Posterior cingulate gyrus (tissue), 11 donors: ENCODE data around the gene EMD.
A peak's percentile ranks its signal among the peaks of the same experiment; 100 is the strongest.
"Not testable (repeated sequence)": the region's sequence is repeated elsewhere in the genome, so short reads cannot be mapped to it uniquely, and the experiment has no call there.

ENCODE experiments used
- DNase-seq, 10 donors: peaks; one replicate each; pipeline versions ENCODE4 v3.0.0 to v3.0.0-alpha.2; 2020 to 2021; ENCODE audit warnings: mixed read lengths in 3 of 10
- intact Hi-C: fragments of 100-400 bp; cut with DNase I; formaldehyde crosslinking; loops from one replicate; pipeline ENCODE4 v1.15.1; 2023

EMD gene

DNA sequence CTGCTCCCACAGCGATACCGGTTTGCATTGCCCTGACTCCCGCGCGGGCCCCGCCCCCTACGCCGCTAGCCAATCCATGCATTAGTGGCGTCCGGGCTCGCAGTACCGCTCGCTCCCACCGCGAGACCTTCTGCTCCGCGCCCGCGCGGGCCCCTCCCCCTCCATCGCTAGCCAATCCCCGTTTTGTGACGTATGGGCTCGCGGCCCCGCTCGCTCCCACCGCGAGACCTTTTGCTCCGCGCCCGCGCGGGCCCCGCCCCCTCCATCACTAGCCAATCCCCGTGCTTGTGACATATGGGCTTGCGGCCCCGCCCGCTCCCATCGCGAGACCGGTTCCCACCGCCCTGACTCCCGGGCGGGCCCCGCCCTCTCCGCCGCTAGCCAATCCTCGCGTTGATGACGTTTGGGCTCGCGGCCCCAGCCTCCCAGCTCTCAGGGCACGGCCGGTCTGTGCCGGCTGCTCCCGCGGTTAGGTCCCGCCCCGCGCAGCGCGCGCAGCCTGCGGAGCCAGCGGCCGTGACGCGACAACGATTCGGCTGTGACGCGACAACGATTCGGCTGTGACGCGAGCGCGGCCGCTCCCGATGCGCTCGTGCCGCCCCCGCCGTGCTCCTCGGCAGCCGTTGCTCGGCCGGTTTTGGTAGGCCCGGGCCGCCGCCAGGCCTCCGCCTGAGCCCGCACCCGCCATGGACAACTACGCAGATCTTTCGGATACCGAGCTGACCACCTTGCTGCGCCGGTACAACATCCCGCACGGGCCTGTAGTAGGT, at the start of gene EMD:
TSS of gene EMD (plus strand) at position 497 of the 770 bp plus-strand sequence. CDS start at position 687, 190 bp downstream.
- intact Hi-C loops = no loop called here
- peak; percentile 91 to 99 (median 96) for DNase-seq

DNA sequence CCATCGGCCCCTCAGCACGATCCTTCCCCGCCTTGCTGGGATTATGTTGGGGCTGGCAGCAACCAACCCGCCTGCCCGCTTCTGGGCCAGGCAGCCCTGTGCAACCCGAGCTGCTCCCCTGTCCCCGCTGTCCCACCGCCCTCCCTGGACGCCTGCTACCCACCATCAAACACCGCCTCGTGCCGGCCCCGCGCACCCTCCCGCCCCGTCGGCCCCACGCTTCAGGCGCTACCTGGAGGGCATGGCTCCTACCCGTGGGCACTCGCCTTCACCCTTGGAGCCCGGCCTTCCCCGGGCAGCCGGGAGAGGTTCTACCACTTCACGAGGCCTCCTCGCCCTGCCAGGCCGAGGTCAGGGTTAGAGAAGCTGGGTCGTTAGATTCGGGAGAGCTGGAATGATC, 46.5 kb upstream of the EMD start:
- DNase-seq = peak in 2 of 10 donors; percentile 78 to 79
- intact Hi-C loops = no loop called here

DNA sequence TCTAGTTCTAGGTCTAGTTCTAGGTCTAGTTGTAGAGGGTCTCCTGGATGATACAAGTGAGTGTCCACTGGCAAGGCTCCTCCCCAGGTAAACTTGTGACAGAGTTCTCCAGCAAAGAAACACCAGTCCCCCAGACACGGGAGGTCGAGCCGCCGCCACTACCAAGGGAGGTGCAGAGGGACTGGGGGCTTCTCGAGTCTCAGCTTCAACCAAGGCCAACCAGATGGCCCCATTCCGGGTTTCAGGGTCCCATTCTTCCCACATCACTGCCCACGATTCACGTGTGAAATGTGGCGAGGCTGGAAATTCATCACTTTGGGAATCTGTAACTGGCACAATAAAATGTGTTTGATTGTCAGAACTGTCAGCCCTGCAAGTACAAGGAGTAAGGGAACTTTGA, 46.0 kb upstream of the EMD start:
- intact Hi-C loops = no loop called here

DNA sequence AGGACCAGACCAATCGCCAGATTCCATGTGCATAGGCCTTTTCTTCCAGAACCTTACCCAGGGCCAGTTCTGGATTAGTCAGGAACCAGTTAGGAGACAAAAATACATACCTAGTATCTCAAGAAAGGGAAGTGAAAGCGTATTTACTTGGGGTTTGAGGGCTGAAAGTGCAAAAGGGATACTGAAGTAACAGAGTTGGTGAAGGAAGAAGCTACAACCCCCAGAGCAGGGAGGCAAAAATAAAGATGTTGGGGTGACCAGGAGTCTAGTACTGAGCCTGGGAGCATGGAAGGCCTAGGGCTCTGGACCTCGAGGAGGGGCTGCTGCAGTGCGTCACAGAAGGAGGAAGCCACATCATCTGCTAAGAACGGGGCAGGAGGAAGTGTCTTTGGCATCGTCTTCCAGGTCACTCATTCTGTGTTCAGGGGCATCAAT, 45.2 kb upstream of the EMD start:
- intact Hi-C loops = no loop called here
- DNase-seq = peak in 2 of 10 donors; percentile 10 to 33

More for the DNA sequence above, 46.0 kb upstream of the EMD start:
- DNase-seq = peak in 2 of 10 donors; percentile 52 to 59

DNA sequence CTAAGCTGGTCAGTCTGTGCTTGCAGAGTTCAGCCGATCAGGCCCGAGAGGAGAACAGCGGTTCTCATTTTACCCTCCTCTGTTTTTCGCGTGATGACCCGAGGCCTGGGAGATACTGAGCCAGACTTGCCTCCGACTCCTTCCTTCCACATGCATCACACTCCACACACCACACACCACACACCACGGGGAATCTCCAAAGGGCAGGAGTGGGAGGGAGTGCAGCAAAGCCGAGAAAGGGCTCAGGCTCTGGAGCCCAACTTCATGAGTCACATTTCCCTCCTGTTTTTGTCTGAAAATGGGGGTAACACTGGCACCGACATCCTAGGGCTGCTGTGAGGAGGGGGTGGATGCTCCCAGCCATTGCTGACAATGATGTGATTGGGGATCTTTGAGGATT, 44.6 kb upstream of the EMD start:
- peak in 2 of 10 donors; percentile 19 to 53 for DNase-seq
- intact Hi-C loops = no loop called here

DNA sequence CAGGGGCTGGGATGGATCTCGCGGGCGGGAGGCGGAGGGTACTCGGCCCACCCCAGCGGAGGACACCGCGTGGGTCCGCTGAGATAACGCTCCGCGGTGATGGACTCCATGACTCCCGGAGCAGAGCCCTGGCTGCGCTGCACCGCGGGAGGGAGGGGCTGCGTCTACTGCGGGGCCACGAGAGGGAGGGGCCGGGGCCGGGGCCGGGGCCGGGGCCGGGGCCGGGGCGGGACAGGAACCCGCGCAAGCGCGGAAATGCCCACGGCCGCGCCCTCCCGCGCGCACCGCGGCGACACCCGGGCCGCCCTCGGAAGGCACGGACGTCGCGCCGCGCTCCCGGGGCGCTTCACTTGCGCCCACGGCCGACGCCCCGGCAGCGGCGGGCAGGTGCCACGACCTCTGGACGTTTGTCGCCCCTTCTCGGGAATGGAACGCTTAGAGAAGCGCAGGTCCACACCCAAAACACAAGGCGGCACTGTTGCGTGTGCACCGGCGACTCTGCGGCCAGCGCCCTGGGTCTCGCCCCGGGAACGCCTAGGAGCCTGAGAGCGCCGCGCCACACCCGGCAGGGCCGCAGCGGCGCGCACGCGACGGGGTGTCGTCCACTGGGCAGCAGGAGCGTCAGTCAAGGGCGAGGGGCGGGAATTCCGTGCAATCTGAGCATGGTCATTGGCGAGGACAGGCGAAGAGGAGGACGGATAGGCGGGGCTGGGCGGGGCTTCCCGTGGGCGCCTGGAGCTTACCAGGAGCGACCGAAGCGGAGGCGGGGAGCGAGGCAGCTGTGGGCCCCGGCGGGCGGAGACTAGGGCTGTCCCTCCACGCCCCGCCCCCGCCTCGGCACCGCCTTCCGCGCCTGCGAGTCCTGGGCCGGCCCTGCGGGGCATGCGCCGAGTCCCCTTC, 37.4 kb upstream of the EMD start:
- intact Hi-C loops = not testable (repeated sequence)
- DNase-seq = peak in 1 of 10 donors; percentile 44

DNA sequence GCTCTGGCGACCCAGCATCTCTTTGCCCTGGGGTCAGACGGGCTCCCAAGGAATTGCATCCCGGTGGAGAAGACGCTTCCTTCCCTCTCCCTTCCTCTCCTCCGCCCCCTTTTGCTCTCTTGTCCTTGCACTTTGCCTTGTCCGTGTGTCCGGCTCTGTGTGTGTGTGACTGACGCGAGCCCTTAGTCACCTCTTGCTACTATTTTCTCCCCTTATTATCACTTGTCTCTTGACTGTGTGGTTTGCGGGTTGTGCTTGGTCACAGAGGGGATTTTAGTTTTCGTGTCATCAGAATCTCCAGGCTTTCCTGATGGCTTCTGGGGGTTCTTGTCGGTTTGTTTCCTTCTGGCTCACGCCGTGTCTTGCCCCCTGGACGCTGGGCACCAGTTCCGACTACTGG, 36.0 kb upstream of the EMD start:
- intact Hi-C loops, DNase-seq: not testable (repeated sequence)

DNA sequence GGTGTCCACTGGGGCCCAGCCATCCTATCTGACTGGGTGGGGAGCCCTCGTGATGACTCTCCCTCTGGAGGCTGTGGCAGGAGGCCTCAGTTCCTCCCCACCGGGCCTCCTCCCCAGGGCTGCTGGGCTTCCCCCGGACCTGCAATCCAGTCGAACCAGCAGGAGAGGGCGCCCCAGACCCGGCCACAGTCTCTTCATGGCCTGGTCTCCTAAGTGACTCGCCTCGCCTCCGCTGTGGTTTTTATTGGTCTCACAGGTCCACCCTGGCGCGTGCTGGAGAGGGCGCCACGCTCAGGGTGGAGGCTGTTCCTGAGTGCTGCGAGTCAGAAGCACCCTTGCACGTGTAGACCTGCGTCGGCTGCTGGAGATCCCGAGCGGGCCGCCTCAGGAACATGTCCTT, 35.5 kb upstream of the EMD start:
- DNase-seq, intact Hi-C loops: not testable (repeated sequence)

DNA sequence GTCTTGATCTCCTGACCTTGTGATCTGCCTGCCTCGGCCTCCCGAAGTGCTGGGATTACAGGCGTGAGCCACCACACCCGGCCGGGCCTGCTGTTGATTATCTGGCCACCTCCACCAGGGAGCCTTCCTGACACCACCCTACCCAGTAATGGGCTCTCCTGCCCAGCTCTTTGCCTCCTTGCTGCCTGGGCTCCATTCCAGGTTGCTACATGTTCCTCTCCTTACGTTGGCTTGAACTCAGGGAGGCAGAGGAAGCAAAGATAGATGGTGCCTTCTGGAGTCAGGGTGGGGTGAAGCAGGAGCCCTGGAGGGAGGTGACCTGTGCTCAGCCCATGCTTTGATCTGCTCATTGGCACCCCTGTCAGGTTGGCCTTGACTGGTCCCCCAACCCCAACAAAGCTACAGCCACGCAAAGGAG, 31.0 kb upstream of the EMD start:
- no peak for DNase-seq
- intact Hi-C loops = no loop called here

DNA sequence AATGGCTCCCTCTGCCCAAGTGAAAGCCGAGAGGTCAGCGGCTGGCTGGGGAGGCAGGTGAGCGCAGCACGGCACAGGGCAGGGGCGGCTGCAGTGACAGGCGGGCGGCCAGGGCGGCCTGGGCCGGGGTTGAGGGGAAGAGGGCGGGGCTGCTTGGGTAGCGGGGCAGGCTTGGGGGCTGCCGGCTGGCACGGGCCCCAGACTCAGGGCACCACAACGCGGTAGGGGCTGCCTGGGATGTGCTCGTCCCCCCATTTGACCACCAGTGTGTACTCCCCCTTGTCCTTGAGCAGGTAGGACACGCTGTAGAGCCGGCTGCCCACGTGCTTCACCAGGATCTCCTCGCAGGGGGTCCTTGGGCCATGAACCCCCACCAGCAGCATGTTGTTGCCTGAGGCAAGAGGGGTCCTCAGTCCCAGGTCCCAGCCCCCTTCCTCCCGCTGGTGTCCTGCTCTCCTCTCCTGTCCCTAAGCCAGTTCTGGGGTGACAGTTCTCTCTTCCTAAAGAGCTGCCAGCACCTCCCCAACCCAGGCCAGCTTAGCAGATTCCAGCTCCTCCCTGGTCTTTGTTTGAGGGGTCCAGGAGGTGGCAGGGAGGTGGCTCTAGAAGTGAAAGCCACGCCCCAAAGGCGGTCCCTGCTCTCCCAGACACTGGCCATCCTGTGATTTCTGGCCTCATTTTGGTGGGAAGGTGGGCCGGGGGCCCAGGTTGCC, 30.3 kb upstream of the EMD start:
- intact Hi-C loops = no loop called here
- DNase-seq = peak in 1 of 10 donors; percentile 79

DNA sequence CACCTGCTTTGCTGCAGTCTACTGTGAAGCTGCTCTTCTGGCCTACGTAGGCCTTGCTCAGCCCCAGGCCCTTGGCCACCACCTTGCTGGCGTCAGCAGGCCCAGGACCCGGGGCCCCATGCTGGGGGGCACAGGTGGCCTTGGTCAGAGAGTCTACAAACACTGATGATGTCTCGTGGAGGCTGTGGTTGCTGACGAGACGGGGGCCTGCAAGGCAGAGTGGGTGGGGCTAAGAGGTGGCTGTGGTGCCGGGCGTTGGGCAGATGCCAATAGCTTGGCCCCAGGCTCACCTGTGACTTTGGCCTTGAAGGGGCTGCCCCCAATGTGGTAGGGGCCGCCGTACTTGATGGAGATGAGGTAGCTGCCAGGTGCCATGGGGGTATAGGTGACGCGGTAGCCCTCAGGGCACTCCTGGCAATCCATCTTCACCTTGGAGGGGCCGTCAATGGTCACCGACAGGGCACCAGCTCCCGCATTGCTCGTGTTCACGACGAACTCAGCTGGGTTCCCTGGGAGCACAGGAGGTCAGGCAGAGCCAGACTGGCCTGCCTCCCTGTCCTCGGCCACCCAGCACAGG, 29.6 kb upstream of the EMD start:
- DNase-seq = peak in 4 of 10 donors; percentile 4 to 84 (median 49)
- intact Hi-C loops = no loop called here

DNA sequence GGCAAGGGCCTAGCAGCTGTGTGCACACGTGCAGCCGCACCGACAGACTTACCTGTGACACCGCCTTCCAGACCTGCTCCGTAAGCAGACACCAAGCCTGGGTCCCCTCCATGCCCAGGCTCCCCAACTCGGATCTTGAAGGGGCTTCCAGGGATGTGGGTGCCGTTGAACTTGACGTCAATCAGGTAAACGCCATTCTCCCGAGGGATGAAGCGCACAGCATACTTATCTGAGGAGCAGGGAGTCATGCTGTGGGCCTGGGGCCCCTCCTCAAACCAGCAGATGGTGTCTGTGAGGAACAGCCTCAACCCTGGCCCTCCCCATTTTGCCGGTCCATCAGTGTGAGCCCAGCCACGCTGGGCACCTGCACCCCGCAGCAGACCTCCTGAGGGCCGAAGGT, 29.1 kb upstream of the EMD start:
- intact Hi-C loops = no loop called here
- DNase-seq = peak in 2 of 10 donors; percentile 1 to 65

DNA sequence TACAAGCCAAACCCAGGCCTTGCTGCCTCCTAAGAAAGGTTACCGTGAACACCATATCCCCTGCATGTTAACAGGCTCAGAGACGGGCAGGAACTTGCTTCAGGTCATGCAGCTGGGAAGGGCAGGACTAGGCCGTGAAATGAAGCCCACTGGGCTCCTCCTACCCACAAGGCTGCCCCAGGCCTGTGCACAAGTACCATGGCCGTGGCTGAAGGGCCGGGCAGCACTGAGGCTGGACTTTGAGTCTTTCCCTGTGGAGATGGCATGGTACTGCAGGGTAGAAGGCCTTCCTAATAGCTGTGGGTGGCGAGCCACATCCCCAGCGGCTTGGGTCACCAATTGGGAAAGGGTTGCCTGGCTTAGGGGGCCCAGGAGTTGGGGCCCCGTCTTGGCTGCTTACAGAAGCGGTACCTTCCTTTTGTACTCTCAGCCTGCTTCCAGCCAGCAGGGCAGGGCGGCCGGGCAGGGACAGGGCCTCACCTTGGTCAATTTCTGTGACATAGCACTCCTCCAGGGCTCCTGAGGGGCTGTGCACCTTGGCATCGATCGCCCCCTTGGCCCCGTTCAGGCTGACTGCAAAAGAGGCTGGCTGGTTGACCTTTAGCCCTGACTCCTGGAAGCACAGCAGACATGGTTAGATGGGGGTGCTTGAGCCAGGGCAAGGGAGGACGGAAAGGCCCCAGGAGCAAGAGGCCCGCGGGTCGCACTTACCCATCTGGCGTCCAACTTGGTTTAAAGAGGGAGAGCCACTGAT, 28.5 kb upstream of the EMD start:
- DNase-seq = peak in 2 of 10 donors; percentile 5 to 57
- intact Hi-C loops = no loop called here

DNA sequence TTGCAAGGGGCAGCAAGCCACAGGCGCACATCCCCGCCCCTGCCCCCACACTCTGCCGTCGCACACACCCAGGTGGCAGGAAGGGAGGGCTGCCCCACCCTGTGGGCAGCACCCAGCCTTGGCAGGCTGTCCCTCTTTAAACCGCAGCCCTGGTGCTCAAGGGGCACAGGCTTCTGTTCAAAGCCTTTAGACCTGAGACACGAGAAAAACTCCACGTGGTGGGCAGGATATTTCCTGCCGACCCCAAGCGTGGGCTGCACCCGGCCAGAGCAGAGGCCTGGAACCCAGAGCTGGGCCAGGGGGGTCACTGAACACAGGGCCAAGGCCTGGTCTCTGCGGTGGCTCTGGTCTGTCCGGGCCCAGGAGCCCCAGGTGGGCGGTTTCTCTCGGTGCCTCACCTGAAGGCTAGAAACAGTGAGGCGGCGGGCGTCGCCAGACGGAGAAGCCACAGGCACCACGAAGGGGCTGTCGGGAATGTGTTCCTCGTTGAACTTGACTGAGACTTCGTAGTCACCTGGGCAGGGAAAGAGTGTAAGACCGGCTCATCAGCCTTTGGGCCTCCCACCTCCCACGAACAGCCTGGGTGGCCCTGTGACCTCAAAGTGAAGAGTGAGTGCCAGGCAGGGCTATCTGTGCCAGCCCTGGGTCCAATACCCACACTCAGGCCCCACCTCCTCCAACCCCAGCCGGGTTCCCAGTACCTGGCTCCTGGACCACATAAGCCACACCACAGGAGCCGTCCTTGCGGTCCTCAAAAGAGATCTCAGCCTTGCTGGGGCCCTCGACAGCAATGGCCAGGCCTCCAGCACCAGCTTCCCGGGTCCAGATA, 27.7 kb upstream of the EMD start:
- intact Hi-C loops = no loop called here
- peak in 2 of 10 donors; percentile 2 to 83 for DNase-seq

DNA sequence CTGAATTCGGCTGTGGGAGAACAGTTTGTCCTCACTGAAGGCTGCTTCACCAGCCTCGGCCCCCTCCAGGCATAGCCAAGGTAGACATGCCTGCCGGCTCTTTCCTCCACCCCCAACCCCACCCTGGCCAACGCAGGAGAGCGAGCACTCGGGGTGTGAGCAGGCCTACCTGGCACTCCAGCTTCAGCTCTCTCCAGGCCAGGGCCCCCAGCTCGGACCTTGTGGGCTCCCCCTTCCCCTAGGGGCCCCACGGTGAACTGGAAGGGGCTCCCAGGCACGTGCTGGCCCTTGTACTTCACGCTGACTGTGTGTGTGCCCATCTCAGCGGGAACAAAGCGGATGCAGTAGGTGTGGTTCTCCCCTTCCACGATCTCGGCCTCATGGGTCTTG, 27.1 kb upstream of the EMD start:
- intact Hi-C loops = no loop called here
- no peak for DNase-seq

DNA sequence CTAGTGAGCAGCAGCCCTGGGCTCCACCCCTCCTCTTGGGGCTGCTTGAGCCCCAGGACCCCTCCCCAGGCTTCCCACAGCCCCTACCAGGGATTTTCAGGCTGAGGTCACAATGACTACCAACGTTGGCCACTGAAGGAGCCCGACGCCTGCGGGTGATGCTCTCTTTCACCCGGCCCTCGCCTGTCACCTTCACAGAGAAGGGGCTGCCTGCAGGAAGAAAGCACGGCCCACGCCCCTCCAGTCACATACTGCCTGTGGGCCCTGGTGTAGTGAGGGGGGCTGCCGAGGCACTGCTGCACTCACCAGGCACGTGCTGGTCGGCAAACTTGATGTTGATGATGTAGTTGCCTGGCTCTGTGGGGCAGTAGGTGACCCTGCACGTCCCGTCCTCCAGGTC, 26.6 kb upstream of the EMD start:
- no peak for DNase-seq
- intact Hi-C loops = no loop called here

DNA sequence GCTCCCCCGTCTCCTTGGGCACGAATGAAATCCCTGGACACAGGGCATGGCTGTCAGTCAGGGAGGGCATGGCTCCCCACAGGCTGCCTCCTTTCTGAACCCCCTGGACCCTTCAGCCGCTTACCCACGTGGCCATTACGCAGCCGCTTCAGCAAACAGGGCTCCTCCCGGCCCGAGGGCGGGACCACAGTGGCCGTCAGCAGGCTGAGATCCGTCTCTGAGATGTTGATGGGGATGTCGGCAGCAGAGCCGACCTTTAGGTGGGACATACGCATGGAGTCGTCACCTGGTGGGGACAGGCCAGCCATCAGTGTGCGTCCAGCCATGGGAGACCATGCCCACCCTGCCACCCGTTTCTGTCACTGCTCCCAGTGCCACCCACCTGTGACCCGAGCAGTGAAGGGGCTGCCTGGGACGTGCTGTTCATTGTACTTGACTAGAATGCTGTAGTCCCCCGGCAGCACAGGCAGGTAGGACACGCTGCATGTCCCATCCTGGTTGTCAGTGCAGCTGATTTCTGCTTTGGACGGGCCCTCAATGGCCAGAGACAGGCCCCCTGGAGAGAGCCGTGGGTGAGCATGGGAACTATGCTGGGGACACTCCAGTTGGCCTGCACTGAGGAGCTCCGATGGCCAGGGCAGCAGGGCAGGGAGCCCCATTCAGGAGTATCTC, 25.8 kb upstream of the EMD start:
- DNase-seq = no peak
- intact Hi-C loops = no loop called here

DNA sequence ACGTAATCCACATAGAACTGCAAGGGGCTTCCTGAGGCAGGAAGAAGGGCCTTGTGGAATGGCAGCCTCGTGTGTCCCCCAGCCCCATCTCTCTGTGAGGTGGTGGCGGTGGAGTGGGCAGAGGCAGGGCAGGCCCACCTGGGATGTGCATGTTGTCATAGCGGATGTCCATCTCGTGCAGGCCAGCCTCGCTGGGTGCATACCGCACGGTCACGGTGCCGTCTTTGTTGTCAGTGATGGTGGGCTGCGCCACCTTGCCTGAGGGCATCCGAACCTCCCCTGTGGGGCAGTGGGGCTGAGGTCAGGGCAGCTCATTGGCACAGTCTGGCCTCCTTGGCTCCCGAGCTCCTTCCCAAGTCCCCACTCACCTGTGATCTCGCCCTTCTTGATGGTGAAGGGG, 25.1 kb upstream of the EMD start:
- intact Hi-C loops = no loop called here
- no peak for DNase-seq
